Breast epithelium (tissue), 3 donors: ENCODE measurements around the gene CEP295NL.

Source experiments
- CTCF ChIP-seq, 3 donors: fragments of 450-650 bp; IDR thresholded peaks; one replicate each; pipeline ENCODE4 v1.5.1; 2016 to 2017; ENCODE audit warnings: antibody characterized with exemption in 3 of 3, mild to moderate bottlenecking in 3 of 3, moderate library complexity in 3 of 3
- POLR2A ChIP-seq: fragments of 450-650 bp; IDR thresholded peaks from one replicate; pipeline ENCODE4 v1.6.1; 2016; ENCODE audit warnings: antibody characterized with exemption, mild to moderate bottlenecking, moderate library complexity
- POLR2AphosphoS5 ChIP-seq, 3 donors: sonication (generic); formaldehyde crosslinking; IDR thresholded peaks; one replicate each; pipeline ENCODE4 v1.6.1; 2017; ENCODE audit warnings: antibody characterized with exemption in 3 of 3

- TF ChIP-seq CTCF (IDR thresholded peaks at IDR 0.05) (no peak), POLR2A (no peak), POLR2AphosphoS5 (IDR thresholded peaks at IDR 0.05) (no peak)
Measured at GRCh38 chr17:78857266-78857665, 45.7 kb downstream of the CEP295NL start.
